Keratinocyte (primary cell): ENCODE measurements around the gene KASH5. TPM values are rescaled to one million over a fixed set of nuclear protein-coding genes. Genes with fewer than 3 reads are reported as not detected.
A peak's percentile ranks its signal among the peaks of the same experiment; 100 is the strongest.

Experiments used
- DNase-seq: peaks from one replicate; pipeline ENCODE4 v3.0.0-alpha.2; 2011; ENCODE audit warnings: low read depth, missing footprints, low spot score
- FAIRE-seq: peaks from 2 replicates; lab custom pipeline; 2011; peaks lifted over from hg19 to GRCh38; lab: Jason Lieb, UNC
- H2AFZ ChIP-seq: 2 replicates; pipeline ENCODE4 v1.6.0; 2012; ENCODE audit warnings: low read length, control low read depth, inconsistent platforms; ENCODE audit not compliant: control insufficient read depth
- H3K27ac ChIP-seq: 2 replicates; pipeline ENCODE4 v1.5.1; 2011; ENCODE audit warnings: low read length; ENCODE audit not compliant: control insufficient read depth, insufficient read depth
- H3K27me3 ChIP-seq: 3 replicates; pipeline ENCODE4 v1.6.0; 2011; ENCODE audit warnings: low read length; ENCODE audit not compliant: control insufficient read depth, insufficient read depth; ENCODE audit errors: extremely low read depth
- H3K36me3 ChIP-seq, 2 experiments: 2 replicates in 1 of 2; 3 replicates in 1 of 2; pipeline ENCODE4 v1.5.1; 2011; ENCODE audit warnings: low read length in 2 of 2, mild to moderate bottlenecking in 1 of 2; ENCODE audit not compliant: control insufficient read depth in 2 of 2, insufficient read depth in 2 of 2; ENCODE audit errors: extremely low read depth in 1 of 2
- H3K4me1 ChIP-seq: 3 replicates; pipeline ENCODE4 v1.5.1; 2011; ENCODE audit warnings: low read length; ENCODE audit not compliant: control insufficient read depth, insufficient read depth; ENCODE audit errors: extremely low read depth
- H3K4me2 ChIP-seq: 3 replicates; pipeline ENCODE4 v1.6.0; 2011; ENCODE audit warnings: low read depth, low read length; ENCODE audit not compliant: control insufficient read depth, insufficient read depth; ENCODE audit errors: extremely low read depth
- H3K4me3 ChIP-seq, 3 experiments: fragments of 200-600 bp in 1 of 3; sonication (generic) in 1 of 3; 2 replicates in 2 of 3; 3 replicates in 1 of 3; pipeline ENCODE4 v1.5.1; 2011 to 2016; ENCODE audit warnings: low read length in 3 of 3, mild to moderate bottlenecking in 3 of 3, control low read depth in 2 of 3, inconsistent platforms in 1 of 3, low read depth in 1 of 3, mixed read lengths in 1 of 3, mixed run types in 1 of 3, moderate library complexity in 1 of 3; ENCODE audit not compliant: control insufficient read depth in 2 of 3, insufficient read depth in 2 of 3; ENCODE audit errors: extremely low read depth in 1 of 3
- H3K79me2 ChIP-seq: 2 replicates; pipeline ENCODE4 v1.6.0; 2012; ENCODE audit warnings: low read length; ENCODE audit not compliant: control insufficient read depth, insufficient read depth
- H3K9ac ChIP-seq: 3 replicates; pipeline ENCODE4 v1.6.0; 2011; ENCODE audit warnings: low read length; ENCODE audit not compliant: control insufficient read depth, insufficient read depth; ENCODE audit errors: extremely low read depth
- H3K9me1 ChIP-seq: 3 replicates; pipeline ENCODE4 v1.6.0; 2011; ENCODE audit warnings: low read length; ENCODE audit not compliant: control insufficient read depth, insufficient read depth; ENCODE audit errors: extremely low read depth
- H3K9me3 ChIP-seq: 2 replicates; pipeline ENCODE4 v1.5.1; 2012; ENCODE audit warnings: low read depth, low read length; ENCODE audit not compliant: control insufficient read depth
- H4K20me1 ChIP-seq: 3 replicates; pipeline ENCODE4 v1.6.0; 2011; ENCODE audit warnings: low read length; ENCODE audit not compliant: control insufficient read depth, insufficient read depth; ENCODE audit errors: extremely low read depth
- EZH2 ChIP-seq: IDR thresholded peaks from one replicate; pipeline ENCODE4 v1.6.1; 2012; ENCODE audit warnings: inconsistent platforms, mild to moderate bottlenecking, low read length, moderate library complexity
- dilution Hi-C: fragments of 300-500 bp; cut with MboI; formaldehyde crosslinking; loops from one replicate; pipeline ENCODE4 v1.7.0; 2020; ENCODE audit warnings: low sequenced_read_pairs; ENCODE audit not compliant: extremely low pct_ligation_motif_present
- polyA plus RNA-seq, 5 experiments: library from polyadenylated mRNA; depleted of rRNA in 3 of 5; stranded (reverse) in 3 of 5; stranded (forward) in 1 of 5; unstranded in 1 of 5; fragments of >200 nt; gene quantifications; 1 replicate in 1 of 5; 2 replicates in 3 of 5; 3 replicates in 1 of 5; pipeline versions ENCODE4 v1.2.1 to v1.2.3, GENCODE V29; 2011 to 2012; ENCODE audit warnings: missing spikeins in 2 of 5, low read depth in 1 of 5, low replicate concordance in 1 of 5
- TF ChIP-seq, protein P1 (sequence below), 3 experiments: IDR thresholded peaks in 1 of 3; conservative IDR thresholded peaks in 1 of 3; optimal IDR thresholded peaks in 1 of 3; 2 replicates in 2 of 3; 3 replicates in 1 of 3; pipeline versions ENCODE3 to v1.5.1; 2011; ENCODE audit warnings: low read length in 3 of 3, mild to moderate bottlenecking in 3 of 3, moderate library complexity in 2 of 3, control low read depth in 1 of 3, inconsistent platforms in 1 of 3; ENCODE audit not compliant: insufficient read depth in 2 of 3; ENCODE audit errors: extremely low read depth in 1 of 3

KASH5 gene
- polyA plus RNA-seq, 1 donor (not counting 4 experiments of a cell fraction or from before 2014, with no cell fraction given): not detected

GRCh38 chr19:49430678-49431329 lies 42.8 kb downstream of the KASH5 start:
- FAIRE-seq (no peak), DNase-seq (no peak)
- Histone ChIP-seq H4K20me1 (no peaks in the 10 kb centered on the region), H3K9ac (no peak overlapping the region), H3K9me3 (no peaks in the 10 kb centered on the region), H3K4me2 (no peak overlapping the region), H3K4me3 (no peak overlapping the region), H3K36me3 (no peaks in the 10 kb centered on the region), H3K9me1 (no peaks in the 10 kb centered on the region), H2AFZ (no peak overlapping the region), H3K4me1 (peaks cover 7% of the 10 kb centered on the region), H3K79me2 (no peaks in the 10 kb centered on the region), H3K27ac (no peak overlapping the region), H3K27me3 (peaks cover 92% of the 10 kb centered on the region)
- no peak for TF ChIP-seq EZH2
- TF ChIP-seq, protein P1, sequence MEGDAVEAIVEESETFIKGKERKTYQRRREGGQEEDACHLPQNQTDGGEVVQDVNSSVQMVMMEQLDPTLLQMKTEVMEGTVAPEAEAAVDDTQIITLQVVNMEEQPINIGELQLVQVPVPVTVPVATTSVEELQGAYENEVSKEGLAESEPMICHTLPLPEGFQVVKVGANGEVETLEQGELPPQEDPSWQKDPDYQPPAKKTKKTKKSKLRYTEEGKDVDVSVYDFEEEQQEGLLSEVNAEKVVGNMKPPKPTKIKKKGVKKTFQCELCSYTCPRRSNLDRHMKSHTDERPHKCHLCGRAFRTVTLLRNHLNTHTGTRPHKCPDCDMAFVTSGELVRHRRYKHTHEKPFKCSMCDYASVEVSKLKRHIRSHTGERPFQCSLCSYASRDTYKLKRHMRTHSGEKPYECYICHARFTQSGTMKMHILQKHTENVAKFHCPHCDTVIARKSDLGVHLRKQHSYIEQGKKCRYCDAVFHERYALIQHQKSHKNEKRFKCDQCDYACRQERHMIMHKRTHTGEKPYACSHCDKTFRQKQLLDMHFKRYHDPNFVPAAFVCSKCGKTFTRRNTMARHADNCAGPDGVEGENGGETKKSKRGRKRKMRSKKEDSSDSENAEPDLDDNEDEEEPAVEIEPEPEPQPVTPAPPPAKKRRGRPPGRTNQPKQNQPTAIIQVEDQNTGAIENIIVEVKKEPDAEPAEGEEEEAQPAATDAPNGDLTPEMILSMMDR (optimal IDR thresholded peaks at IDR 0.05 in 1 of 3, IDR thresholded peaks at IDR 0.05 in 1 of 3, conservative IDR thresholded peaks at IDR 0.05 in 1 of 3; ENCODE audit: extremely low read depth in 1 of 3, insufficient read depth in 2 of 3, low read length in 3 of 3): peak; percentile 34 to 73 (median 36)
- dilution Hi-C loops: no loop called here

DNA sequence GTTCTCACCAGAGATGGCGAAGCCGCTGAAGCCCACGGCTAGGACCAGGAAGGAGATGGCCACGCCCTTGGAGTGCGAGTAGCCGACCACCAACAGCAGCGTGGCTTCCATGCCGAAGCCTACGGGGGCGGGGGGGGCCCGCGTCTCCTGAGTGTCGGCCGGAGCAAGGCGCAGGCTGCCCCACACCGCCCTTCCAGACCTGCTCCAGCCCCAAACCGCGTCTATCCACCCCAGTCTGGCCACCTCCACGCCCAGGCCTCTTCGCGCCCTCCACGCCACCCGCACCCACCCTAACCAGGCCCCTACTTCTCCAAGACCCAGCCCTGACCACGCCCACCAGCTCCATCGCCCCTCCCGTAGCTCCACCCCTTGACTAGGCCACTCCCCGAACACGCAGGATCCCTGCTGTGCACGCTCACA lies 43.3 kb downstream of the KASH5 start:
- DNase-seq: no peak
- H3K27ac ChIP-seq: no peak overlapping the region
- H3K27me3 ChIP-seq: peaks cover 92% of the 10 kb centered on the region
- FAIRE-seq: no peak
- no peak overlapping the region for H3K9ac ChIP-seq
- dilution Hi-C loops: no loop called here
- H3K36me3 ChIP-seq: no peaks in the 10 kb centered on the region
- no peak overlapping the region for H3K4me2 ChIP-seq
- H4K20me1 ChIP-seq: no peaks in the 10 kb centered on the region
- no peaks in the 10 kb centered on the region for H3K9me3 ChIP-seq
- no peaks in the 10 kb centered on the region for H3K9me1 ChIP-seq
- TF ChIP-seq, protein P1 (optimal IDR thresholded peaks at IDR 0.05 in 1 of 3, IDR thresholded peaks at IDR 0.05 in 1 of 3, conservative IDR thresholded peaks at IDR 0.05 in 1 of 3; ENCODE audit: extremely low read depth in 1 of 3, insufficient read depth in 2 of 3, low read length in 3 of 3): no peak
- TF ChIP-seq EZH2: no peak
- no peak overlapping the region for H3K4me3 ChIP-seq
- H2AFZ ChIP-seq: no peak overlapping the region
- H3K4me1 ChIP-seq: peaks cover 7% of the 10 kb centered on the region
- no peaks in the 10 kb centered on the region for H3K79me2 ChIP-seq
